Colonic mucosa (tissue), 4 donors: Measurements from ENCODE around the gene INSIG1. TPM values are rescaled to one million over a fixed set of nuclear protein-coding genes. Genes with fewer than 3 reads are reported as not detected.

ENCODE experiments used
- DNase-seq: peaks from one replicate; pipeline ENCODE4 v3.0.0-alpha.2; 2020
- H3K27ac ChIP-seq: fragments of 200-600 bp; one replicate; pipeline ENCODE4 v1.8.0; 2021
- H3K27me3 ChIP-seq: fragments of 200-600 bp; one replicate; pipeline ENCODE4 v1.8.0; 2021
- H3K36me3 ChIP-seq: fragments of 200-600 bp; one replicate; pipeline ENCODE4 v1.8.0; 2021
- H3K4me1 ChIP-seq: fragments of 200-600 bp; one replicate; pipeline ENCODE4 v1.8.0; 2021; ENCODE audit warnings: mild to moderate bottlenecking
- H3K4me3 ChIP-seq: fragments of 200-600 bp; one replicate; pipeline ENCODE4 v1.8.0; 2021
- H3K9ac ChIP-seq, 2 donors: one replicate each; pipeline ENCODE4 v1.7.0; 2013; ENCODE audit warnings: control low read depth in 2 of 2, low read depth in 2 of 2, low read length in 2 of 2
- H3K9me3 ChIP-seq: fragments of 200-600 bp; one replicate; pipeline ENCODE4 v1.8.0; 2021
- intact Hi-C: fragments of 100-400 bp; cut with DNase I; formaldehyde crosslinking; loops from one replicate; pipeline ENCODE4 v1.14.1; 2022
- total RNA-seq, 2 donors: library from RNA; stranded (reverse); fragmentation: NEBNext Ultra II Directional in 1 of 2; extraction: Animal tissue kit (Norgen Biotek cat#: 25700) in 1 of 2; gene quantifications; one replicate each; pipeline ENCODE4 v1.2.1, GENCODE V29; 2021
- TF ChIP-seq, protein P1 (sequence below): fragments of 200-600 bp; IDR thresholded peaks from one replicate; pipeline ENCODE4 v1.8.0; 2022; ENCODE audit warnings: antibody characterized with exemption, mild to moderate bottlenecking
- donor health status: healthy.
- donor health status: DM: no; HTN: no; CAD: no.
- donor health status: DM: no; HTN: no; CAD: no.

Gene INSIG1
- total RNA-seq, 2 donors from 2014 or later: 72.1 to 232 TPM

DNA sequence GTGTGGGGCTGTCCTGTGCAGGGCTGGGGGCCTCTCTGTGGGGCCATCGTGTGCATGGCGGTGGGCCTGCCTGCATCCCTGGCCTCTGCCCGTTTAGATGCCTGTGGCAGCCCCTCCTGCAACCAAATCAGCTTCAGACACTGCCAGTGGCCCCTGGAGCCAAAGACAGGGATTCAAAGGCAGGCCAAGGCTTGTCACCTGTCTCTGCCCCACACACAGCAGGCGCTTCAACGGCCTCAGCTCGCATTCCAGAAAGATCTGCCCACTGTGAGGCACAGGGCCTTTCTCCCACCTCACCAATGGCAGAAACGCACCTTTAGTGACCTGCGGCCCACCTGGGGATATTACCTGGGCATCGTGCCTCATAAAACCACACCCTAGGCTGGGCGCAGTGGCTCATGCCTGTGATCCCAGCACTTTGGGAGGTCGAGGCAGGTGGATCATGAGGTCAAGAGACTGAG, 46.0 kb downstream of the INSIG1 start:
- Histone ChIP-seq H3K9me3 (no peaks in the 10 kb centered on the region), H3K27ac (no peak overlapping the region), H3K9ac (no peak overlapping the region), H3K4me3 (no peak overlapping the region), H3K4me1 (no peaks in the 10 kb centered on the region), H3K27me3 (no peaks in the 10 kb centered on the region), H3K36me3 (no peaks in the 10 kb centered on the region)
- TF ChIP-seq, protein P1, sequence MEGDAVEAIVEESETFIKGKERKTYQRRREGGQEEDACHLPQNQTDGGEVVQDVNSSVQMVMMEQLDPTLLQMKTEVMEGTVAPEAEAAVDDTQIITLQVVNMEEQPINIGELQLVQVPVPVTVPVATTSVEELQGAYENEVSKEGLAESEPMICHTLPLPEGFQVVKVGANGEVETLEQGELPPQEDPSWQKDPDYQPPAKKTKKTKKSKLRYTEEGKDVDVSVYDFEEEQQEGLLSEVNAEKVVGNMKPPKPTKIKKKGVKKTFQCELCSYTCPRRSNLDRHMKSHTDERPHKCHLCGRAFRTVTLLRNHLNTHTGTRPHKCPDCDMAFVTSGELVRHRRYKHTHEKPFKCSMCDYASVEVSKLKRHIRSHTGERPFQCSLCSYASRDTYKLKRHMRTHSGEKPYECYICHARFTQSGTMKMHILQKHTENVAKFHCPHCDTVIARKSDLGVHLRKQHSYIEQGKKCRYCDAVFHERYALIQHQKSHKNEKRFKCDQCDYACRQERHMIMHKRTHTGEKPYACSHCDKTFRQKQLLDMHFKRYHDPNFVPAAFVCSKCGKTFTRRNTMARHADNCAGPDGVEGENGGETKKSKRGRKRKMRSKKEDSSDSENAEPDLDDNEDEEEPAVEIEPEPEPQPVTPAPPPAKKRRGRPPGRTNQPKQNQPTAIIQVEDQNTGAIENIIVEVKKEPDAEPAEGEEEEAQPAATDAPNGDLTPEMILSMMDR: no peak
- DNase-seq: no peak
- intact Hi-C loops: loop anchor here (2.0 to 10.0 kb wide), 3 partner anchors 151 to 417 kb away; partner anchors contain the start of gene PAXIP1

DNA sequence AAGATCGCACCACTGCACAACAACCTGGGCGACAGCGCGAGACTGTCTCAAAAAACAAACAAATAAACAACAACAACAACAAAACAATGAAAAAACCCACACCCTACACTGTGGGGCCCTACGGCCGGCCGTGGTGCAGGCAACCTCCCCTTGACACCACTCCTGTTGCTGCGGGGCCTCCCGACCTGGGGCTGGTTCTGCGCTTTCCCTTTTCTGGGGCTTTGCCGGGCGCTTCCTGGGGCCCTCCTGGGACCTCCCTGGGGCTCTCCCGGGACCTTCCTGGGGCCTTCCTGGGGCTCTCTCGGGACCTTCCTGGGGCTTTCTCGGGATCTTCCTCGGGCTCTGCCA, 46.6 kb downstream of the INSIG1 start:
- DNase-seq: no peak
- H3K4me3 ChIP-seq: peak overlapping the region; percentile 36

DNA sequence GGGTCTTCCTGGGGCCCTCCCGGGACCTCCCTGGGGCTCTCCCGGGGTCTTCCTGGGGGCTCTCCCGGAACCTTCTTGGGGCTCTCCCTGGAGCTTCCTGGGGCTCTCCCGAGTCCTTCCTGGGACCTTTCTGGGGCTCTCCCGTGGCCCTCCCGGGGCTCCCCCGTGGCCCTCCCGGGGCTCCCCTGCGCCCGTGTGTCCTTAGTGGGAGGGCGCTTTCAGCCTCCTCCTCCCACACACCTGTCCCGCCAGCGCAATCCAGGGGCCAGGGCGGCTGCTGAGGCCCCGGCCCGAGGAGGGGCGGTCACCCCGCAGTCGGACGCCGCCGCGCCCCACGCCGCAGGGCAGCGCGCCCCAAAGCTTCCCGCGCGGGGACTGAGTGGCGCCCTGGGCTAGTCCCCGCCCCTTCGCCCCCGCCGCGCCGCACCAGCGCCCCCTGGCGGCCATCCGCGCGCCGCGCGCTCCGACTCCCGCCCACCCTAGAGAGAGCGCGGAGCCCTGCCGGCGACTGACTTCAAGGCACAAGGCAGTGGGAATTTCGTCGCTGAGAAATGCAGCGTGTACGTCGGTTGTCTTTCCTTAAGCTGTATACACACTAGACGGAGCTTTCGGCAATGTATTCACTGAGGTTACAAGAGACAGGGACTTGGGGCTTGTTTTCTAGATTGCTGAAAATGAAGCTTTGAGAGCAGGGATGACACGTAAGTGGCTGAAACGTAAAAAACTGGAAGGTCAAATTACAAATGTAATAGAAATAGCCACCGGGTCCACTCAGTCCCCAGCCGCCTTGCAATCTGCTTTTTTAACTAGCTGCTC, 47.1 kb downstream of the INSIG1 start:
- H3K9me3 ChIP-seq: no peaks in the 10 kb centered on the region
- intact Hi-C loops: loop anchor here (2.0 to 10.0 kb wide), 3 partner anchors 153 to 418 kb away; partner anchors contain the start of gene PAXIP1
- H3K27me3 ChIP-seq: no peaks in the 10 kb centered on the region
- peak; percentile 79 for DNase-seq
- H3K9ac ChIP-seq: no peak overlapping the region
- no peaks in the 10 kb centered on the region for H3K4me1 ChIP-seq
- peak overlapping the region; percentile 36 for H3K4me3 ChIP-seq
- TF ChIP-seq, protein P1: peak; percentile 74
- H3K27ac ChIP-seq: no peak overlapping the region
- no peaks in the 10 kb centered on the region for H3K36me3 ChIP-seq

More for the DNA sequence above, 46.6 kb downstream of the INSIG1 start:
- H3K27ac ChIP-seq: no peak overlapping the region
- H3K9me3 ChIP-seq: no peaks in the 10 kb centered on the region
- H3K4me1 ChIP-seq: no peaks in the 10 kb centered on the region
- no peaks in the 10 kb centered on the region for H3K27me3 ChIP-seq
- H3K36me3 ChIP-seq: no peaks in the 10 kb centered on the region
- TF ChIP-seq, protein P1: no peak
- H3K9ac ChIP-seq: no peak overlapping the region
- intact Hi-C loops: loop anchor here (2.0 to 10.0 kb wide), 3 partner anchors 152 to 417 kb away; partner anchors contain the start of gene PAXIP1

DNA sequence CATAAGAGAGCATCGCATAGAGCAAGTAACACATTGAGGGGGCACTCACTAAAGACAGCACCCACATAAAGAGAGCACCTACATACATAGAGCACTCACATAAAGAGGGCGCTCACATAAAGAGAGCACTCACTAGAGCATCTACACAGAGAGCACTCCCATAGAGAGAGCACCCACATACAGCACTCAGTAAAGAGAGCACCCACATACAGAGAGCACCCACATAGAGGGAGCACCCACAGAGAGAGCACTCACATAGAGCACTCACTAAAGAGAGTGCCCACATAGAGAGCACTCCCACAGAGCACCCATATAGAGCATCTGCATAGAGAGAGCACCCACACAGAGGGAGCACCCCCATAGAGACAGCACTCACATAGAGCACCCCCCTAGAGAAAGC, 47.8 kb downstream of the INSIG1 start:
- H3K4me3 ChIP-seq: no peak overlapping the region
- H3K9me3 ChIP-seq: no peaks in the 10 kb centered on the region
- no peak for DNase-seq
- H3K36me3 ChIP-seq: no peaks in the 10 kb centered on the region
- no peak overlapping the region for H3K9ac ChIP-seq
- no peaks in the 10 kb centered on the region for H3K4me1 ChIP-seq
- H3K27ac ChIP-seq: no peak overlapping the region
- TF ChIP-seq, protein P1: no peak
- intact Hi-C loops: loop anchor here (2.0 to 10.0 kb wide), 2 partner anchors 341 to 419 kb away; partner anchors contain the start of gene PAXIP1
- no peaks in the 10 kb centered on the region for H3K27me3 ChIP-seq

DNA sequence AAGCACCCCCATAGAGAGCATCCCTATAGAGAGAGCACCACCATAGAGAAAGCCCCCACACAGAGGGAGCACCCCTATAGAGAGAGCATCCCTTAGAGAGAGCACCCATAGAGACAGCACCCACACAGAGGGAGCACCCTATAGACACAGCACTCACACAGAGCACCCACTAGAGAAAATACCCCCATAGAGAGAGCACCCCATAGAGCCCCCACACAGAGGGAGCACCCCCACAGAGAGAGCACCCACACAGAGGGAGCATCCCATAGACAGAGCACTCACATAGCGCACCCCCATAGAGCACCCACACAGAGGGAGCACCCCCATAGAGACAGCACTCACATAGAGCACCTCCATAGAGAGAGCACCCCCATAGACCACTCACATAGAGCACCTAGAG, 48.6 kb downstream of the INSIG1 start:
- no peaks in the 10 kb centered on the region for H3K4me1 ChIP-seq
- no peaks in the 10 kb centered on the region for H3K27me3 ChIP-seq
- no peak overlapping the region for H3K4me3 ChIP-seq
- no peaks in the 10 kb centered on the region for H3K36me3 ChIP-seq
- no peaks in the 10 kb centered on the region for H3K9me3 ChIP-seq
- no peak overlapping the region for H3K27ac ChIP-seq
- intact Hi-C loops: loop anchor here (10.0 kb wide), 1 partner anchor 341 kb away; the partner anchor contains the start of gene PAXIP1
- no peak for DNase-seq
- H3K9ac ChIP-seq: no peak overlapping the region
- TF ChIP-seq, protein P1: no peak
